ENCODE measurements around the gene TIAM1.

The TIAM1 gene

GRCh38 chr21:31286621-31287020 is 57.4 kb downstream of the TIAM1 start:
- DNase-seq (ENCODE audit: low spot score): no peak

GRCh38 chr21:31284797-31285397 is 59.2 kb downstream of the TIAM1 start:
- DNase-seq (ENCODE audit: low spot score): no peak

- no peak for DNase-seq (ENCODE audit: low spot score)
Measured at GRCh38 chr21:31283025-31283424, 61.0 kb downstream of the TIAM1 start.

DNA sequence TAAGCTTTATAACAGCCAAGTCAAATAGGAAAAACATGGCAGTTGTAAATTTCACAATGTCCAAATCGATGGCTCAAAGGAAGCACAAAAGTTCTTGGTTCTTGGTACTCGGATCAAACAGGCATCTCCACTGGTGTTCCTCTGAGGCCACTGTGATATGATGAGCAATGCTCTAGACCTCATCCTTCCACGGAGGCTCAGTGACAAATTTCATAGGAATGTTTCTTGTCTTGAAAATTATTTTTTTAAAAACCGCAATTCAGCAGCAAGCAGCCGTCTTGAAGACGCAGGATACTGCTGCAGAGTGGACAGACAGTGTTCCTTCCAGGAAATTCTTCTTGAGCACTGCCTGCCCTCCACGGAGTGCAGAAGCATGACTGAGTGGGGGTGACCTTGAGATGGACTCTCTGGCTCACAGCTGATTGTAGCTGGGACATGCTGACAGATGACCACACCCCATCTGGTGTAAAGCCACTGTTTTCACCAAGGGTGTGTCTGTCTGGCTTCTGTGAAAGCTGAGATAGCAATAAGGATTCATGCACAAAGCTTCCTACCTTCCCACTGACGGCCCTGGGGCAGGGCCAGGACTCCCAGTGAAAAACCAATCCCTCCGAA is 61.9 kb downstream of the TIAM1 start:
- no peak for DNase-seq (ENCODE audit: low spot score)

DNA sequence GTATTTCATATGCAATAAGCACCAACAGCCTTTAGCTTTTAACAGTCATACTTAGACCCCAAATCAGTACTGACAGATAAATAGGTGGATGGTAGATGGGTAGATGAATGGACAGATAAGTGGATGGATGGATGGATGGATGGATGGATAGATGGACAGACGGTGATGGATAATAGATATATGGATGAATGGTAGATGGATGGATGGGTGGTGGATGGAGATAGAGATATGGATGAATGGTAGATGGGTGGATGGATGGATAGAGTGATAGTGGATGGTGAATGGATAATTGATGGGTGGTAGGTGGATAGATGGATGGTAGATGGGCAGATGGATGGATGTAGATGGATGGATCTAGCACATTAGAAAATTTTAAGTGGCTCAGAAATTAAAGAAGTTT is 62.5 kb downstream of the TIAM1 start:
- no peak for DNase-seq (ENCODE audit: low spot score)

DNA sequence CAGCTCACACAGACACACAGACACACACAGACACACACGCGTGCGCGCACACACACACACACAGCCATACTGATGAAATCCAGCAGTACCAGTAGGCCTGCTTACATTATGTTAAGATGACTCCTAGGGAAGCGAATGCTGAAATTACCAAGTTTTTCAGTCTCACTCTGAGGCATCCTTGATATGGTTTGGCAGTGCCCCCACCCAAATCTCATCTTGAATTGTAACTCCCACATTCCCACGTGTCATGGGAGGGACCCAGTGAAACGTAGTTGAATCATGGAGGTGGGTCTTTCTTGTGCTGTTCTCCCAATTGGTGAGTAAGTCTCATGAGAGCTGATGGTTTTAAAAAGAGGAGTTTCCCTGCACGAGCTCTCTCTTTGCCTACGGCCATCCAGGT is 64.1 kb downstream of the TIAM1 start:
- no peak for DNase-seq (ENCODE audit: low spot score)

- DNase-seq (ENCODE audit: low spot score): no peak
Measured at GRCh38 chr21:31279214-31279613, 64.8 kb downstream of the TIAM1 start.

GRCh38 chr21:31278511-31279130 is 65.4 kb downstream of the TIAM1 start:
- DNase-seq (ENCODE audit: low spot score): no peak

- no peak for DNase-seq (ENCODE audit: low spot score)
Measured at GRCh38 chr21:31276663-31277062, 67.4 kb downstream of the TIAM1 start.

GRCh38 chr21:31275901-31276300 is 68.2 kb downstream of the TIAM1 start:
- no peak for DNase-seq (ENCODE audit: low spot score)

- DNase-seq (ENCODE audit: low spot score): peak; percentile 30
Measured at GRCh38 chr21:31273278-31273677, 70.8 kb downstream of the TIAM1 start.

GRCh38 chr21:31268090-31268489 is 76.0 kb downstream of the TIAM1 start:
- peak; percentile 2 for DNase-seq (ENCODE audit: low spot score)

DNA sequence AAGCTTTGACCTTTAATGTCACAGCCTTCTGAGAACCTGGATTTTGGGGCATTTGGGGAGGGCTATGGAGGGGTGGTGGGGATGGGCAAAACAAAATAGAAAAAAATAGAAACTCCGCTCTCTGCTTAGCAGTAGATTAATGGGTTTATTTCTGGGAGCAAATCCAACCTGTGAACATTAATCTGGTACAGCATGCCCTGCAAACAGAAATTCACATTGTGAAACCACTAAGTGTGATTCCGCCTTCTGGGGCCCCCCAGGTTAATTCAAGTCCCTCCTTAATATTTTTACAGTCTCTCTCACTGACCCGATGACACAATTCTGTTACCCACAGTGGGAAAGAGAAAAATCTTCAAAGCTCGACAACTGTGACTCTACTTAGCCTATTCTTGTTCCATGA is 76.4 kb downstream of the TIAM1 start:
- no peak for DNase-seq (ENCODE audit: low spot score)

DNA sequence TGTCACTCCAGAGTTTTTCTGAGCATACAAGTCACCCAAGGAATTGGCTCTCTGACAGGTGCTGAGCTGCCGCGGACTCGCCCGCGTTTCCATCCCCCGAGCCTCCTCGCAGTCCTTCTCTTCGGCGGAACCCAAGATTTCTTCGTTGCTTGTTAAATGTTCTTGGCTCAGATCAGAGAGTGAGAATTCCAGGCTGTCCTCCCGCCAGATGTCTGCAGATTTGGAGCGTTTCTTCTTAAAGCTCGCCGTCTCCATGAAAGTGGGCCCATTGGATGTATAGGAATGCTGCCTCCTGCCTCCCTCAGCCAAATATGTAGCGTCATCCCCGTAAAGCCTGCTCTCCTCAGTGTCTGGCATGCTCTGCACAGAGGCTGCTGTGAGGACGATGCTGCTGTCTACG is 77.8 kb downstream of the TIAM1 start:
- no peak for DNase-seq (ENCODE audit: low spot score)

- DNase-seq (ENCODE audit: low spot score): no peak
Measured at GRCh38 chr21:31265366-31266013, 78.6 kb downstream of the TIAM1 start.

DNA sequence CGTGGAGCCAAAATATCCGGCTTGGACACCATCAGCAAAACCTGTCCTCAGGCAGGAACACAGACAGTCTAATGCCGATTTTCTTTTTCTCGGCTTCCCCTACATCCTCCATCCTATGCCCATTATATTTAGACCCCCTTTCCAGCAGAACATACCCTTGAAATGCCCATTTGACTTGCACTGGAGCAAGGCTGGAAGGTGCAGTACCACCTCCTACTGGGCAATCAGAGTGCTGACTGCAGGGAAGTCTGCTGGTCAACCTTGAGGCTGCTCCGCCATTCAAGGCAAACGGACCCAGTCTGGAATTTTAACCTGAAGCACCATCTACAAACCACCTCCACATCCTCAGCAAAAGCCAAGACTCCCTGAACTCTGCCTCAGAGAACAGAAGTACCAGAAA is 79.5 kb downstream of the TIAM1 start:
- DNase-seq (ENCODE audit: low spot score): no peak

- DNase-seq (ENCODE audit: low spot score): no peak
Measured at GRCh38 chr21:31262728-31263127, 81.3 kb downstream of the TIAM1 start.

DNA sequence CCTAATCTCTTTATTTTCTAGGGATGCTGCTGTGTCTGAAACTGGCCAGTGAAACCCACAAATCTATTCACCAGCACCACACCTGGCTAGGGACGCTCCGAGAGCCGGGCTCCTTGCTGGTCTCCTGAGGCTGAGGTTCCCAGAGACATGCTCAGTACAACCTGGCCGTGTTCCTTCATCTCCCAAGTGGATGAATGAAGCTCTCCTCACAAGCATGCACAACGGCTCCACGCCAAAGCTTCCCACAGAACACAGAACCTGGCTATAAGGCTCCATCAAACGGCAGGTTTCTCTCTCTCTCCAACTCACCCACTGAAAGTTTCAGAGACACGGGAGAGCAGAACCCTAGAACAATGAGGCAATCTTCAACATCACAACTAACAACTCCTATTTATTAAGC is 82.3 kb downstream of the TIAM1 start:
- no peak for DNase-seq (ENCODE audit: low spot score)

DNA sequence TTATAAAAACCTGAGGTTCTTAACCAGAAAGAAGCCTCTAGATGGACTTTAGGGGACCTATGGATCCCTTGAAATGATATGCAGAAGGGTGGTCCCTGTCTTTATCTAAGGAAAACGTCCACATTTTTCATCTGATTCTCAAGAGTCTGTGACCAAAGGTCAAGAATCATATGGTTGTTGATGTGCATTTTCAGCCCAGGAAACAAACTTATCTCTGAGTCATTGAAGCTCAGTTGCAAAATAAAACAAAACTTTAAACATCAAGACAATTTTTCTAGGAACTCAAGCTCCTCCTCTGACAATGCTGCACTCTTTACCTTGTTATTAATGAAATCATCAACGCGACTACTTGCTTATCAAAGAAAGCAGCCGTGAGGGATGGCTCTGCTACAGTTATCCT is 83.3 kb downstream of the TIAM1 start:
- DNase-seq (ENCODE audit: low spot score): no peak

GRCh38 chr21:31258073-31258472 is 86.0 kb downstream of the TIAM1 start:
- no peak for DNase-seq (ENCODE audit: low spot score)

- DNase-seq (ENCODE audit: low spot score): no peak
Measured at GRCh38 chr21:31257265-31257664, 86.8 kb downstream of the TIAM1 start.

GRCh38 chr21:31255896-31256295 is 88.2 kb downstream of the TIAM1 start:
- no peak for DNase-seq (ENCODE audit: low spot score)

DNA sequence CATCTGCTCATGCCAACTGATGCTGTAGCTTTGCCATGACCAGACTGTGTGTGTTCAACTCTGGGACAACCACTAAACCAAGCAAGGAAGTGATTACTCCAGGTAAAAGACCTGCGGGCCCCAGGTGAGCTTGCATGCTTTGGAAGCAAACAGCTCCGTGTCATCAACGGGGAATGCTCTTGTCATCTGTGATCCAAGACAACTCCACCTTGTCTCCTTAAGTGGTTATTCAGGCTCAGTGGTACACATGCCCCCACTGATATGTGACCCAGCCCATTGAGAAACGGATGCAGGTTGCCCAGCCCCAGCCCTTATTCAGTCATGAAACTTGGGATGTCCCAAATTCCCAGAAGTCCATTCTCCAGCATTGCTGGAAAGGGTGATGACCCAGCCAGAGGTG is 89.0 kb downstream of the TIAM1 start:
- no peak for DNase-seq (ENCODE audit: low spot score)

Data from activated CD4-positive, alpha-beta T cell treated with anti-CD3 and anti-CD28 coated beads, Interleukin-2, Interleukin-4, amounts not matched to agents 100 ng/mL and 50 ng/mL, durations not matched to agents 16 hours and 8 hours (primary cell).